COLO668 (cell line): ENCODE measurements around the gene DPYD.

Source experiments
- DNase-seq: peaks from one replicate; lab custom pipeline; 2025; ENCODE audit not compliant: unreplicated experiment; lab: John Stamatoyannopoulos, UW

DPYD gene

DNA sequence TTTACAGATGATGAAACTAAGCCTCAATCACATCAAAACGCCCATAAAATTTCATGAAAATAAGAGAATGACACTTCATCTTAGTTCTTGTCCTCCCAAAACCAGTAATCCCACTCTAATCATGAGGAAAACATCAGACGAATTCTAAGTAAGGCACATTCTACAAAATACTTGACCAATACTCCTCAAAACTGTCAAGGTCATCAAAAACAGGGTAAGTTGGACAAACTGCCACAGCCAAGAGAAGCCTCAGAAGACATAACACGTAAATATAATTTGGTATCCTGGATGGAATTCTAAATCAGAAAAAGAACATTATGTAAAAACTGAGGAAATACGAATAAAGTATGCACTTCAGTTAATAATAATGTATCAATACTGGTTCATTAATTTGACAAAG, 128.2 kb downstream of the DPYD start:
- no peak for DNase-seq

DNA sequence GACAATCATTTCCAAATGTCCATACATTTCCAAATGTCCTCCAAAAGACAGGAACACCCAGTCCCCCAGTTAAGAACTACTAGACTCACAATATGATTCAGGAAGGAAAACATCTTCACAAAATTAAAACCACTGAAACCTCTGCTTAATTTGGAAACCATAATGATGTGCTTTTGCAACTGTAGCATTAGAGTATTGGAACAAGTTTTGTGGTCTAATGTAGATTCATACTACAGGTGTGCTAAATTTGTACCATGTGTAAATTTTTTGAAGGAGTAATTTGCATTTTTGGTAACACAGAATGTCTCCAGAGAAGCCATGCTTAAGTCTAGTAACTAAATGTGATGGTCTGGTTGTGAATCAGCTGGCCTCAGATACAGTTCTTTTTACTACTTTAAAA, 129.6 kb downstream of the DPYD start:
- DNase-seq: no peak

DNA sequence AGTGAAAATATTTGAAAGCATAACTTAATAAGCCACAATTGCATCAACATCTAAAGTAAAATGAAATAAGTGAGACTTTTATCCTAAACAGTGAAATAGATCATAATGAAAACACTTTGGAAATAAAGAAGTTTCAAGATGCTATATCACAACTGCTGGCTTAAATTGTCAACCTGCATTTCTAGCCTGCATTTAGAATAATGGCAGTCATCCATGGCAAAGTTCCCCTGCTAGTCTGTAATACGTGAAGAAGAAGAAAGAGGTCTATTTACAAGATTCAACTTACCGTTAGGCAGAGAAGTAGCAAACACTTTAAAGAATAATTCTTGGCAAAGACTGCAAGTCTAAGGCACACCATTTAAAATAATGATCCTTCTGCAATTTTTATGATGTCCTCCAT, 133.6 kb downstream of the DPYD start:
- no peak for DNase-seq

DNA sequence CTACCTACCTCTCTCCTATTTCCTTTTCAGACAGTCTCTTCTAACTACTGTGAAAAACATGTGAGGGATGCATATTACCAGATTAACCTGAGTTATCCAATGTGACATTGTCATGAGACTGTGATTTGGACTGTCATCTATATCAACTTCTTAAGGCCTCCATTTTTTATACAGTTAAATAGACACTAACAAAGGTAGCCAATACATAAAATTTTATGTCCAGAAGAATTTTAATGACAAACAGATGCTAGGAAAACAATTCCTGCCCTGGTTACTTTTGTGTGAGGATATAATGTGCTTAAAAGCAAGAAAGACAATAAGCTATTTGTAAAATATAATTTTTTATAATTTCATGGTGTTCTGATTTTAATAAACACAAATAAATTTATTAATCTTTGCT, 136.2 kb downstream of the DPYD start:
- DNase-seq: no peak

DNA sequence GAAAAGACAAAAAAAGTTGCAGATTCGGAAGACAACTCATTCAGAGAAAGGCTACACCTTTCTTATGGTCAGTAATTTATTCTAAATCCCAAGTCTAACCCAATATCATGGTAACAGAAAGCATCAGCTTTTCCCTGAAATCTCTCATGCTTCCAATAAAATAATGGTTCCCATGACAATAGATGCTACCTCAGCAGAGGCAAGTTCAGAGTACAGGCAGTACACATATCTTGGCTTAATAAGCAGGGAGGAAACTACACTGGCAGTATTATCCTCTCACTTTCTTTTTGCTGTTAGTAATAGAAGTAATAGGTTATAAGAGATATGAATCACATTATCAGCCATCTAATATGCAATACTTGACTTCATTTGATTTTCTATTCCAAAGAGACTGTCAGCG, 137.1 kb downstream of the DPYD start:
- no peak for DNase-seq

DNA sequence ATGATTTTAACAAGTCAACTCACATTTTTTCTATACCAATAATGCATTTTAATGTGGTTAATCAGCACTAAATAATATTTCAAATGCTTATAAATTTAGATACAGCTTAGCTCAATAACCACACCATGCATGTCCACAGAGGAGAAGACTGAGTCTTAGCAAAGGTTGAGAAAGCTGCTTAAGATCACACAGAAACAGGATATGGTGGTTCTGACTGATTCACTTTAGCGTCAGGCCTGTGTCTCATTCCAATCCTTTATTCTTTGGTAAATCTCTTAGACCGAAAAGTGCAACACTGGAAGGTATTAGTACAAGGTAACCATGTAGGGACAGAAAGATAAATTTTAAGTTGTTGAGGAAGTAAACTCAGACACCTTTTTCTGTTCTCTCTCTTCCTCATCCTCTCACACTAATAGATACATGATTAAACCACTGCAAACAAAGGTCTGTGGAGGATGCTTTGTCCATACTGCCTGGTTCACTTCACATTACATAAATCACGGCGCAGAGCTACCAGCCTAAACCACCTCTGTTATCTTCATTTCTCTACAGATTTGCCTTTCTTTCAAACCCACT, 139.0 kb downstream of the DPYD start:
- DNase-seq: no peak

DNA sequence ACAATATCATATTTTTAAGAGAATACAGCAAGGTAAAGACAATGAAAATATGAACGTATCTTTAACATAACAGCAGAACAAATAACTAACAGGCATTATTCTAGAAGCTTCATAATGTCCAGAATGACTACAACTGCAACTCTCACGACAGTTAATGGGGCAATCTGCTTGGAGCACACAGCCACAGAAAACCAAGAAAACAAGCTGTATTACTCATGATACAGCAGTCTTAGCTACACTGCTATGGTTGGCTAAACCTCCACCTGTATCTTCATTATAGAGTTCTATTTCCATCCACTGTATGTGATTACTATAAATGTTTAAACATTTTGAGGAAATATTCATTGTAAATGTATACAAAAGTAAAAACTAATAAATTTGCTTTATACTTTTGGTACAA, 139.9 kb downstream of the DPYD start:
- DNase-seq: no peak

DNA sequence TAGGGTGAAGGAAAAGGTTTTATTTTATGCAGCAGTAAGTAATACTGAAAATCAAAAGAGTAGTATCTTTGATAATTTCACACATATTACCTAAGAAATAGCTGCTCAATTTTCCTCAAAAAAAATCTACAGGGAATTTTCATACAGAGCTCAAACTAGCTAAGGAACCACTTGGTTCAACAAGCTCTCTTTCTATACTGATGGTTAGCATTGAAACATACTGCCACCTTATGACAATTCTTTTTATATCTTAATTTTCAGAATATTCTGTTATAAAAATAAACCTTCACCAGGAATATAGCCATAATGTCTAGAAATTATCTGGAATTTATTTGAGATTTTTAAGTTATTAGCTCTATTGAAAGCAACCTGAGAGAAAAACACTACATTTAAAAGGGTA, 142.1 kb downstream of the DPYD start:
- no peak for DNase-seq

DNA sequence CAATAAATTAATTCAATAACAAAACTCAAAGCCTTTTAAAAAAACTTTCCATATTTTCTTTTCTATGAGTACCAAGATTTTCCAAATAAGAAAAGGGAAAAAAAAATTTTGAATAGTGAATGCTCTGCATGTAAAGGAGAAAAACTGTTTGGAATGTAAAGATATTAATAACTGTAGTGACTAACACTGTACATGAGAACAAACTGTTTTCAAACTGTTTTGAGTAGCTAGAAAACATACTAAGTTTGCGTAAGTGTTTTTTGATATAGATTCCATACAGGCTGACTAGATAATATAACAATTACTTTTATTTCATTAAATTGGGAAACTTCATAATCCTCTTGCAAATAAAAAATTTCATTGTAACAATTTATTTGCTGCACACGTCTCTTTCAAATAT, 150.5 kb downstream of the DPYD start:
- no peak for DNase-seq

DNA sequence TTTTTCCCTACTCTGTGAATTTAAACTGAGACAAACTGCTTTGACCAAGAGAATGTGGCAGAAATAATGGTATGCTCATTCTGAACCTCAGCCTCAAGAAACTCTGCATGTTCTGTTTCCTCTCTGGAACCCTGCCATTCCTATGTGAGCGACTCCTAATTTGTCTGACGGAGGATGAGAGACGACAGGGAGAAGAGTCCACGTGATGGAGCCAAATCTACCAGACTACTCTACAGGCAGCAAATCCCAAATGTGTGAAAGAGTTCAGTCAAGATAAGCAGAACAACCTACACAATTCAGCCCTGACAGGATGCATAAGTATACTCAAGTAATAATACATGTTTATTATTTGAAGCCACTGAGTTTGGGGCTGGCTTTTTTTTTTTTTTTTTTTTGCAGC, 153.5 kb downstream of the DPYD start:
- DNase-seq: no peak

DNA sequence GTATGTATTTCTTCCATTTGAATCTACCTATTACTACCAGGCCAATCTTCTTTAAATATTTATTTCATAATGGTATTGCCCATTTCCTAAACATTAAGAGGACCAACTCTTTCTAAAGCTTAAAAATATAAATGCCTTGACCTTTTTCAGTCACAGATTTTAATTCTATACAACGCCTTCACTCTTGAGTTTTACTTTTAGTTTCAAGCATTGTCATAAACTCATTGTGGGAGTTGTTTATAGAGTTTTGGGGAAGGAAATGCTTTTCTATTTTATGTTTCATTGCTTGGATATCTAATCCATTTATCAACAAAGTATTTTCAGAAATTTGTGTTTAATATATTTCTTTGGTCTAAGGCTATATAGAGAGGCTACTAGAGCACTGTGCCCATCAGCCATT, 155.8 kb downstream of the DPYD start:
- DNase-seq: no peak

DNA sequence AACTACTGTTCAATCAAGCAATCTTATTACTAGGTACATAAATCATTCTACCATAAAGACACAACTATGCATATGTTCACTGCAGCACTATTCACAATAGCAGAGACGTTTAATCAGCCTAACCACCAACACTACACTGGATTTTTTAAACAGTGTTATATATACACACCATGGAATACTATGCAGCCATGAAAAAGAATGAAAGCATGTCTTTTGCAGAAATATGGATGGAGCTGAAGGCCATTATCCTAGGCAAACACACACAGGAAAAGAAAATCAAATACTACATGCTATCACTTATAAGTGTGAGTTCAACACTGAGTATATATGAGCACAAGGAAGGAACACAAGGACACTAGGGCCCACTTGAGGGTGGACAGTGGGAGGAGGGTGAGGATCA, 159.2 kb downstream of the DPYD start:
- DNase-seq: no peak

DNA sequence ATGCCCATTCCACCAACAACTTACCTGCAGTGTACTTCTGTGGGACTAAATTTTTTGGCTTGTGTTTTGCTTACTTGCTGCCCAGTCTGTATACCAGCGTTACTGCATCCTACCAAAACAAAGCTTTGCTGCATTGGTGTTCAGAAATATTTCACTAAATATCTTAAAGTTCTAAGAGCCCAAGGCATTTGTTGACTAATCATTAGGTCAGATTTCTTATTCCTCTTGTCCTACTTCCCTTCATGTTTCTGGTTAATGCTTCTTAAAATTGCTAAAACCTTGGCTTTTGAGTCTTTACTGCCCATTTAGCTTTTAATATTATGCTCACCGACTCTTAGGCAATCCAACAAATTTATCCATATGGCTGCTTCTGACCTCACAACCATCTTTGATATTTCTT, 161.8 kb downstream of the DPYD start:
- no peak for DNase-seq

DNA sequence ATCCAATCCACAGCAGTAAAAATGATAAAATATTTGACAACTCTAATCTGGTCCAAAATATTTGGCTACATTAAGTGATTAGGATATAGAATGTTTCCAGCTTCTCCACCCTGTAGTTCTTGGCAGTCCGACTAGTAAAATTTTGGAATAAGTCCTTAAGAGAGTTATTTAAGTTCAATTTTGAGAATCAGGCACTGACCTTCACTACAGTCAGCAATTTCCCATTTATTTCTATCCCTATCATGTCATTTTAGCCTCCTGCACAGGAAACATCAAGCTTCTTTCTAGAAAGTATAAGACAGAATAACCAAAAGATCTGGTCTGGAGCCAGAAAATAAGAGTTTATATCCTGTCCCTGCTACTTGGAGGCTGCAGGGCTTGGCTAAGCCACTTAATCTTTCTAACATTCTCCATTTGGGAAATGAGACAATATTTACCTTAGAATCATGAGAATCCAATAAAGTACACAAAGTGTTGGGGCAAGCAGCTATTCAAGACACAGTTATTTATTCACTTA, 162.2 kb downstream of the DPYD start:
- no peak for DNase-seq

DNA sequence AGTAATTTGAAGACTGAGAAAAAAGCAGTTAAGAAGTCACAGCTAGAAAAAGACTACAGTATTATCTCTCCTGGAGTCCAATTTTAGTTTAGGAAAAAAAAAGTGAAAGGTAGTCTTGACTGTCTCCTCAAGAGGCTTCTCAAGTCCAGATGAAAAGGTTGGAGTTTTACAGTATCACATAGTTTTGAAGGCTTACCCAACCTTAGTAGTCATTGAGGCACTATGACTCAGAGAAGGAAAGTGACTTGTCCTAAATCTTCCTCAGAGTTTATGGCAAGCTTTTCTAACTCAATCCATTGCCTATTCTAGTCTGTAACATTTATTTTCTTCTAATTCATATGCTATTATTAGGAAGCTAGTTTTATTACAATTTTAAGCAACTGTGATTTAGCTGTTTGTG, 174.9 kb downstream of the DPYD start:
- no peak for DNase-seq

DNA sequence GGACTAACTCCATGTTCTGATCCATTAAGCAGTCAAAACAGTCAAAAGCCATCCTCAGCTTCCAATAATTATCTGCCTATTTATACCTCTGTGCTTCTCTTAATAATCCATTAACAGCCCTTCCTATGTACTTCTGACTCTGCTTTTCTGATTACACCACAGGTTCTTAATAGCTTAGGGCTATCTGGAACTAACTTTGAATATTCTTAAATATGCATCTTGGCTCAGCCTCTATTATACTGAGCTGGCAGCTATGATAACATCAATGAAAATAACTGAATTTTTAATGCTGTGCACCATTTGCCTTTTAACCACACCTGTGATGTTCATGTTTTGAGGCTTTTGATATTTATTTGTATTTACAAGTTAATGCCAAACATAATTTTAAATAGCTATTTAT, 175.9 kb downstream of the DPYD start:
- DNase-seq: no peak

DNA sequence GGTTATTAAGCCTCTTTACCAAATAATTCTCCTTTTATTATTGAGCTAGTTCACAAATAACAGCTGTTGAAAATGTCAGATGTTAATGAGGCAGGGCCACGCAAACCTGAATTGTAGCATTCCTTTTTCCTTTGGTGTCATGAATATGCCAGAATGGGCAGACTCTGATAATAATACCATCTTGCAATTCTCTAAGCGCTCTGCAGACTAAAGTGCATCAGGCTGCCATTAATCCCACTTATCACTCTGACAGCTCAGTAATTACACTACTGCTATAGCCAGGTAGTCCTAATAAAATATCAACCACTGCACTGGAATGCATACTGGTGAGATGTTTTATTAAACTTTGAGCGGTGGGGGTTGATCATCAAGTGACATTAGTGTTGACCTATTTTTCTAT, 177.7 kb downstream of the DPYD start:
- DNase-seq: no peak

DNA sequence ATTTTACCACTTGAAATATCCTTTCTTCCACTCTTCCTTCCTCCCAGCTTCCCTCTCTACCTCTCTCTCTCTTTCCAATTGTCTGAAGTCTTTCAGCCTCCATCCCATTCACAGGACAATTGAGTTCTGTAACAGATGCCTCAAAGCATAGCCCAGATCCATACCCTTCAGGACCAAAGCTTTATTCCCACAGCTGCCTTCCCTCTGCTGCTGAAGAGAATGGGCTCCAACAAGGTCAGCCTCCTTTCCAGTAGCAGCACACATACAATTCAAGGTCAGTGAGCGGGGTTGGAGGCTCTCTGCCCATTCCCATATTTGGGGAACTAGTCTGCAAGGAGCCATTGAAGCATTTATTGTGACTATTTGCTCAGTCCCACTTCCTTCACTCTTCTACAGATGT, 179.9 kb downstream of the DPYD start:
- no peak for DNase-seq

DNA sequence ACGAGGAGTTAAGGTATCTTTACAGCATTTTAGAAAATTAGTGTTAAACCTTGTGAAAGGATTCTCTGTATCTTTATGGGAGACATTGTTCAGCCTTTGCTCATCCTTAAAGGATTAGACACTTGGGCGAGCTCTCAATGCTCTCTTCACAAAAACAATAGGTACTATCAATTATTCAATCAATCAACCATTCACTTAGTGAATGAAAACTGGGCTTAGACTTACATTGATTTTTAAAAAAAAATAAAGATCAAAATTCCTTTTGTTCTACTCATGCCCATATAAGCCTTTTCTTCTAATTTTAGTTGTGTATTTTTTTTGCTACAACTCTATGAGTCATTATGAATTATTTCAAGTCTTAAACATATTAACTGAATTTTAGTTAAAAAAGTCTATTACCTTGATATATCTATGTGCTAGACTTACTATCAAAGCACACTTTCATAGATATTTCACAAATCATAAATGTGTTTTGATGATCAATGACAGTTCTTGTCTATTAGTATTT, 181.2 kb downstream of the DPYD start:
- DNase-seq: no peak

DNA sequence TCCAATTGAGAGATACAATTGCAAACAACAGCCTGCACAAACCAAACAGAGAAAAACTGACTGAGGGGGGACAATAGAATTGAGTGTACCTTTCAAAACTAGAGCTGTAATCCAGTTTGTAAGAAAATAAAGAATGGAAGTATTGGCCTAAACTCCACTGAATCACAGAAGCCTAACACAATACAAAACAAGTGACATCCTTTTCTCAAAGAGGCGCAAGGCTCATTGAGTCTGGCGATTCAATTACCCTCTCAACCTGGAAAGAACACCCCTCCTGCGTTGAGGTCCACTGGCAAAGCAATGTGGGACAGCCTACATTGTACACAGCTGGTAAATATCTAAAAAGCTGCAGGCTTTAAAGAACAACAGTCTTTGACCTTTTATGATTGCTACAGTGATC, 182.6 kb downstream of the DPYD start:
- DNase-seq: no peak

DNA sequence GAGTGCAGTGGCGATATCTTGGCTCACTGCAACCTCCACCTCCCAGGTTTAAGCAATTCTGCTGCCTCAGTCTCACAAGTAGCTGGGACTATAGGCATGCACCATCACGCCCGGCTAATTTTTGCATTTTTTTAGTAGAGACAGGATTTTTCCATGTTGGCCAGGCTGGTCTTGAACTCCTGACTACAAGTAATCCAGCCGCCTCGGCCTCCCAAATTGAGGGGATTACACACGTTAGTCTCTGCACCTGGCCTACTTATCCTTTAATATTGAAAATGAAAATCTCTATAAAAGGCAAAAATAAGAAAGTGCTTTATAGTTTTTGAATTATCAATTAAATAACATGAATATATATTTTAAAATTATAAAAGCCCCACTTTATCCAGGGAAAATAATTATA, 190.6 kb downstream of the DPYD start:
- DNase-seq: no peak

DNA sequence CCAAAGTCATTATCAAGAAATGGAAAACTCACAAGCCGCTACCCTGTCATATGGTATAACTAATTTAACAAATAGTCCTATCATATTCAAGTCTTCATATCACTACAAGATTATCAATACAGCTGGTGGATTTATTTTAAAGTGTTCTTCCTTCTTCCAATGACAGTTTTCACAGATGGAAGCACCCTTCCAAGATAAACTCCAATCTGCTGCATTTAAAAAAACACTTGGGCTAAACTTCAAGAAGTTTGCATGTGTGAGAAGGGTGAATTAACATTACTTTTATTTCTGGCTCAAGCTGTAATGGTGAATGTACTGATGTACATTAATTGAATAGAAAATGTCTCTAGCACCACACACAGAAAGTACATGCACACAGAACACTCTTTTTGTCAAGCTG, 192.4 kb downstream of the DPYD start:
- no peak for DNase-seq

DNA sequence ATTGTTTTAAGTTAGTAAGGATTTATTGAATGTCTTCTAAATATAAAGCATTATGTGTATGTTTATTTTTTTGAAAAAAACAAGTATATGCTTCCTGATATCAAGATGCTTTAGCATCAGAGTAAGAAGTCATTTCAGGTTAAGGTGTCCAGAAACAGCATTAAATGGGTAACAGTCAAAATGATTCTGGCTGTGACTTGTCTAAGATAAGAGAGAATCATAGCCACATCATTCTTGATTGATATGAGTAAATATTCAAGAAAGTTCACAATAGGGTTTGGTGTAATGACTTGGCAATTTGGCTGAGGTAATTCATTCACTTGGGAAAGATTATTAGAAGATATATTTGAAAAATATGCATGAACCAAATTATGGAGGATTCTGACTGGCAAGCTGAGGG, 193.8 kb downstream of the DPYD start:
- DNase-seq: no peak

DNA sequence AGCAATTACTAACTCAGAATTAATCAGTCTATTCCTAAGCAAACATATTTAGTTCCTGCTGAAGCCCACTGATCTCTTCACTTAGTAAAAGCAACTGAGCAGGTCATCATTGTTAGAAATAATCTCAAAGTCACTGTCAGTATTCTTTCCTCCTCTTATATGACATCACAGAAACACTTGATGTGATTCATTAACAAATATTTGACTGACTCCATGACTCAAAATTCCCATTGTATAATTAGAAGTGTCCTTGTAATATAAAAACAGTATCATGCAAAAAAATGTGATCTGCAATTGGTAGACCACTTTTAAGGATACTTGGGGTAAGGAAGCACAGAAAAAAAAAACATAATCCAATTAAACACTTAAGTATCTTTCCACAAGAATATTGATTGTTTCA, 194.4 kb downstream of the DPYD start:
- no peak for DNase-seq
